Mesendoderm (in vitro differentiated cells): Measurements from ENCODE around the gene COASY.

Experiments used
- DNase-seq: peaks from one replicate; pipeline ENCODE4 v3.0.0; 2013
- H2AK5ac ChIP-seq: 2 replicates; pipeline ENCODE4 v1.6.1; 2013; ENCODE audit warnings: low read length, inconsistent platforms
- H2BK120ac ChIP-seq: 2 replicates; pipeline ENCODE4 v1.6.1; 2013; ENCODE audit warnings: low read depth, mild to moderate bottlenecking, low read length, moderate library complexity, mixed read lengths
- H2BK15ac ChIP-seq: replicated peaks from 2 replicates; pipeline ENCODE4 v1.6.1; 2013; ENCODE audit warnings: low read depth, mild to moderate bottlenecking, moderate library complexity
- H2BK5ac ChIP-seq: 2 replicates; pipeline ENCODE4 v1.6.1; 2013; ENCODE audit warnings: low read length, inconsistent platforms
- H3K18ac ChIP-seq: 2 replicates; pipeline ENCODE4 v1.6.1; 2013; ENCODE audit warnings: mild to moderate bottlenecking, low read length, mixed read lengths
- H3K23ac ChIP-seq: one replicate; pipeline ENCODE4 v1.6.1; 2013; ENCODE audit warnings: low read length
- H3K27ac ChIP-seq: 2 replicates; pipeline ENCODE4 v1.5.1; 2013; ENCODE audit warnings: low read depth, mild to moderate bottlenecking, inconsistent platforms, low read length, moderate library complexity
- H3K27me3 ChIP-seq: 2 replicates; pipeline ENCODE4 v1.6.1; 2013; ENCODE audit warnings: low read length, control low read depth, mild to moderate bottlenecking, inconsistent platforms; ENCODE audit not compliant: insufficient read depth, poor library complexity
- H3K36me3 ChIP-seq: 2 replicates; pipeline ENCODE4 v1.6.1; 2013; ENCODE audit warnings: low read length, inconsistent platforms; ENCODE audit not compliant: control insufficient read depth, insufficient read depth
- H3K4ac ChIP-seq: one replicate; pipeline ENCODE4 v1.6.1; 2013; ENCODE audit warnings: low read depth, mild to moderate bottlenecking, low read length, moderate library complexity
- H3K4me1 ChIP-seq: 2 replicates; pipeline ENCODE4 v1.6.1; 2013; ENCODE audit warnings: low read depth, low read length, inconsistent platforms; ENCODE audit not compliant: control insufficient read depth
- H3K4me2 ChIP-seq: 2 replicates; pipeline ENCODE4 v1.6.1; 2013; ENCODE audit warnings: low read length
- H3K4me3 ChIP-seq: 2 replicates; pipeline ENCODE4 v1.5.1; 2013; ENCODE audit warnings: mild to moderate bottlenecking, low read length
- H3K56ac ChIP-seq: one replicate; pipeline ENCODE4 v1.6.1; 2013; ENCODE audit warnings: low read length
- H3K79me1 ChIP-seq: 2 replicates; pipeline ENCODE4 v1.6.1; 2013; ENCODE audit warnings: low read length, inconsistent platforms
- H3K79me2 ChIP-seq: 2 replicates; pipeline ENCODE4 v1.6.1; 2013; ENCODE audit warnings: mild to moderate bottlenecking, low read length; ENCODE audit not compliant: control insufficient read depth, insufficient read depth
- H3K9ac ChIP-seq: 2 replicates; pipeline ENCODE4 v1.6.1; 2013; ENCODE audit warnings: low read length, inconsistent platforms
- H4K5ac ChIP-seq: one replicate; pipeline ENCODE4 v1.6.1; 2013; ENCODE audit warnings: low read length
- H4K8ac ChIP-seq: one replicate; pipeline ENCODE4 v1.6.1; 2013; ENCODE audit warnings: low read depth, mild to moderate bottlenecking, control low read depth, low read length, moderate library complexity
- WGBS: extraction: QIAGEN DNeasy Blood & Tissue Kit; methylation state at CpG from one replicate; pipeline ENCODE4 v1.1.7; 2013; ENCODE audit warnings: low lambda C conversion rate, missing lambda C conversion rate; ENCODE audit not compliant: insufficient coverage; ENCODE audit errors: extremely low coverage; 5-methylcytosine and 5-hydroxymethylcytosine counted together

The COASY gene

DNA sequence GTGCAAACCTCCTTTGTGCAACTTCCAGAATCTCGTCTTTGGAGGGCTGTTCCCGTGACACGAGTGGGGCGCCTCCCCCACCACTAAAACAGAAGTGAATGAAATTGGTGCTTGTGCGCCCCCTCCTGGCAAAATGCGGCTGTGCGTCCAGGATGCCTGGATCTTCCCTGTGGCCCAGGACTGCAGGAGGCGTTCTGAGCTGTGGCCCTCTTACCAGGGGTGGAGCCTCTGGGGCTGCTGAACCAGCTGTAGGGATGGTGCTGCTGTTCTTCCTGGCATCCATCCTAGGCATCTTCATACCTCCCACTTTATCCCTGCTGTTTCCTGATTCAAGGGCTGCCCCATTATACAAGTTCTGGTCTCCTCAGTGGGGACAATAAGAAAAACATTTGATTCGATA is 44.4 kb upstream of the COASY start:
- H2AK5ac ChIP-seq: no peak overlapping the region
- no peak overlapping the region for H3K4ac ChIP-seq
- no peaks in the 10 kb centered on the region for H3K79me2 ChIP-seq
- H3K4me1 ChIP-seq: peaks cover 6% of the 10 kb centered on the region
- H3K4me2 ChIP-seq: no peak overlapping the region
- H3K36me3 ChIP-seq: peaks cover 3% of the 10 kb centered on the region
- DNase-seq: peak; percentile 83
- H3K79me1 ChIP-seq: no peaks in the 10 kb centered on the region
- no peak overlapping the region for H4K8ac ChIP-seq
- H2BK15ac ChIP-seq: no peak overlapping the region
- no peak overlapping the region for H3K18ac ChIP-seq
- no peak overlapping the region for H3K56ac ChIP-seq
- H3K9ac ChIP-seq: no peak overlapping the region
- no peak overlapping the region for H4K5ac ChIP-seq
- H2BK120ac ChIP-seq: no peak overlapping the region
- WGBS: no CpG with 5 or more reads among the region's 9 CpGs
- no peak overlapping the region for H2BK5ac ChIP-seq
- no peak overlapping the region for H3K23ac ChIP-seq
- H3K27me3 ChIP-seq: no peaks in the 10 kb centered on the region
- H3K4me3 ChIP-seq: no peak overlapping the region
- H3K27ac ChIP-seq: no peak overlapping the region

DNA sequence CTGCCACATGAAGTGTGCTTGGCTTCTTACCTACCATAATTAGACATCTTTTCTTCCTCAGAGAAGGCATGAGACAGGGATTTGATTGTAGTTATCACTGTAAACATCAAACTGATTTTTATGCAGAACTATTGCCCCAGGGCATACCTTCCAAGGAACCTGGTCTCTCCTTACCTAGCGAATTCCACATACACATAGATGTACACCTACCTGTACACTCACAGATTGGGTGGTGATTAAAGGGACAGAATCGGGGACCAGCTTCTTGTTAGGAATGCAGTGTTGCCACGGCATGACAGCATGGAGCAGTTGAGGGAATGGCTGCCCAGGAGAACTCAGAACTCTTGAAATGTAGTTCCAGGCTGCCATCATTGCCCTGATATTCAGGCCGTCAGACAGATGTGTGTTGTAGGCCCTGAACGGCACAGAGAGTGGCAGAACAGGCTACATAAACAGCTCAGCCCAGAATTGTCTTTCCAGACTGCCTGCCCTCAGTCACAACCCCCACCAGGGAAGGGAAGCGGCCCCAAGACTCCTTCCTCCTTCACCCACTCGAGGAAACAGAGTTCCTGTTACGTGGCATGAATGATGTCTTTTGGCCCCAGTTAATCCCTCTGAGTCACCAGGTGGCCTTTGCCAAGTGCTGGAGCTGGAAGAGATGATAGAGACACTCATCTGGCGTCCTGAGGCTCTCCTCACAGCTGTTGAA is 43.7 kb upstream of the COASY start:
- H3K4me3 ChIP-seq: no peak overlapping the region

DNA sequence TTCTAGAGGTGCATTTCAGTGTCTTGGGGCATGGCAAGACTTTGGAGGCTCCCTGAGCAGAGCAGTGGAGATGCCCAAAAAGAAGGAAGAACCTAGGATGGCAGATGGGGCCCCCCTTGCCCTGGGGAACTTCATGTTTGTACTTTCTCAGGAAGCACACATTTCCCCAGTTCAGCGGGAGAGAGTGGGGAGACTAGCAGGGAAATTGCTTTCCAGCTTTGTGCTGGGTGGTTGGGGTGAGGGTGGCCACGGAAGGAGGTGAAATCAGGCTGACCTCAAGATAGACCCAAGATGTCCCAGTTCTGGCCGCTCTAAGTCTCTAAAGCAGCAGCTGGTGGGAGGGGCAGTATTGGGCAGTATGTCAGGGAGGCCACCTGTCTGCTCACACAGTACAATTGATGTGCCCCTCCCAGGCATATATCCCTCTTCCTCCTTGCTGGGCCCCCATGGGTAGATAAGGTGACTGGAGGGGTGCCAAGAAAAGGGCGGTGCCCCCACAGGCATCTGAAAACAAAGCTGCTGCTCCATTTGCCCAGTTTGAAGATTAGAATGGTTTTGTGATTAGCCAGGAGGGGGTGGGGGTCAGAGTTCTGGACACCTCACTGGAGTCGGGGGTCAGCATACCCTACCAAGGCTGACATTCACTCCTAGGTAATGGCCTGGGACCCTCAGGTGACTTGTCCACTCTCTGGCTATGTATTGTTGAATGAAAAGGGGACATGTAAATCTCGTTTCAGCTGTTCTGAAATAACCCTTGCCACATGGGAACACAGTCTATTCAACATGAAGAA is 43.0 kb upstream of the COASY start:
- Histone ChIP-seq H4K8ac (no peak overlapping the region), H4K5ac (no peak overlapping the region), H2BK5ac (no peak overlapping the region), H3K18ac (no peak overlapping the region), H3K79me2 (no peaks in the 10 kb centered on the region), H3K4me1 (peaks cover 6% of the 10 kb centered on the region), H3K27ac (peak overlapping the region; percentile 53), H2AK5ac (no peak overlapping the region), H3K36me3 (peaks cover 3% of the 10 kb centered on the region), H3K4me2 (no peak overlapping the region), H3K27me3 (no peaks in the 10 kb centered on the region), H3K4ac (no peak overlapping the region), H3K9ac (no peak overlapping the region), H3K4me3 (no peak overlapping the region), H2BK120ac (no peak overlapping the region), H2BK15ac (no peak overlapping the region), H3K23ac (no peak overlapping the region), H3K79me1 (no peaks in the 10 kb centered on the region), H3K56ac (no peak overlapping the region)
- no CpG with 5 or more reads among the region's 6 CpGs for WGBS
- DNase-seq: no peak

More for the DNA sequence above, 43.7 kb upstream of the COASY start:
- Histone ChIP-seq H2BK15ac (no peak overlapping the region), H3K4me1 (peaks cover 6% of the 10 kb centered on the region), H3K79me1 (no peaks in the 10 kb centered on the region), H3K9ac (no peak overlapping the region), H3K4me2 (no peak overlapping the region), H4K5ac (no peak overlapping the region), H3K4ac (no peak overlapping the region), H2AK5ac (no peak overlapping the region), H3K27me3 (no peaks in the 10 kb centered on the region), H3K56ac (no peak overlapping the region), H2BK5ac (no peak overlapping the region), H3K18ac (no peak overlapping the region), H3K23ac (no peak overlapping the region), H3K27ac (no peak overlapping the region), H4K8ac (no peak overlapping the region), H2BK120ac (no peak overlapping the region), H3K79me2 (no peaks in the 10 kb centered on the region), H3K36me3 (peaks cover 3% of the 10 kb centered on the region)
- no peak for DNase-seq
- no CpG with 5 or more reads among the region's 9 CpGs for WGBS

DNA sequence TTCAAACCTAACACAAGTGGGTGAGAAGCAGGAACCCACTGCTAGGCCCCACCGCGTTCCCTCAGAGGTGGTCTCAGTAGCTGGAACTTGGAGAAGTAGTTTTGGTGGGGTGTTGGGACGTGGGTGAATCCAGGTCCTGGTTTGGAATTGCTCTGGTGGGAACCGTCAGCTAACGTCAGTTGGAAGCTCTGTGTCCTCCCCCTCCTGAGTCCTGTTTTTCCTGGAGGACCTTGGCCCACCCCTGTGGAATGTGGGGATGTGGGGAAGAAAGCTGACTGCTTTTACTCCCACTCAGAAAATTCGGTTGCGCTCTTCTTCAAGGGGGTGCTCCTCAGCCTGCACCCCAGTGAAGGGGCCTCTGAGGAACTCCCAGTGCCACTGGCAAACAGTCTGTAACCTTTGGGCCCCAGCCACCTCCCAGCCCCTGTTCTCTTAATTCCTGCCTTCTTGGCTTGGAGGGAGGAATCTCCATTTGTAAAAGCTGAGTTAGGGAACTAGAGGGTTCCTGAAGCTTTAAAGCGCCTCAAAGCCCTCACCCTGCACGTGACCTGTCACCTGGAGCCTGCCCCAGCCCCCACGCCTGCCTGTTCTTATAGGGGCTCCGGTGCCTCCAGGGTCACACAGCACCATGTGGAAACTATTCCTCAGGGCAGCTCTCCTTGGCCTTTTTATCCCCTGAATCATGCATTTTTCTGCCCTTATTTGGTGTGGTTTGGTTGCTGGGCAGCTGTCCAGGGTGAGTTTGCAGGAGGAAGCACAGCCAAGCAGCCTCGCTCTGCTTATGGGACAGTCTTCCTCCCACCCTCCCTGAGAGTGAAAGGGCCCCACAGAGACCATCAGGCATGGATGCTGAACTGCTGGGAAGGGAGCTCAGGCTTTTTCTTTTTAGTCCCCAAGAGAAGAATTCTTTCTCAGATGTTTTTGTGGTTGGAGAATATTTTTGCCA is 42.1 kb upstream of the COASY start:
- H3K4me3 ChIP-seq: no peak overlapping the region
- peak overlapping the region; percentile 53 for H3K27ac ChIP-seq
- no peak overlapping the region for H3K23ac ChIP-seq
- H3K9ac ChIP-seq: no peak overlapping the region
- no CpG with 5 or more reads among the region's 12 CpGs for WGBS
- H3K27me3 ChIP-seq: no peaks in the 10 kb centered on the region
- no peak overlapping the region for H2BK5ac ChIP-seq
- no peak overlapping the region for H2BK15ac ChIP-seq
- DNase-seq: peak; percentile 95
- H3K4me1 ChIP-seq: peaks cover 6% of the 10 kb centered on the region
- no peak overlapping the region for H4K8ac ChIP-seq
- peaks cover 2% of the 10 kb centered on the region for H3K36me3 ChIP-seq
- H3K79me2 ChIP-seq: no peaks in the 10 kb centered on the region
- peak overlapping the region; percentile 13 for H2BK120ac ChIP-seq
- no peak overlapping the region for H2AK5ac ChIP-seq
- H3K4ac ChIP-seq: no peak overlapping the region
- no peak overlapping the region for H4K5ac ChIP-seq
- H3K79me1 ChIP-seq: no peaks in the 10 kb centered on the region
- no peak overlapping the region for H3K18ac ChIP-seq
- no peak overlapping the region for H3K4me2 ChIP-seq
- H3K56ac ChIP-seq: no peak overlapping the region

DNA sequence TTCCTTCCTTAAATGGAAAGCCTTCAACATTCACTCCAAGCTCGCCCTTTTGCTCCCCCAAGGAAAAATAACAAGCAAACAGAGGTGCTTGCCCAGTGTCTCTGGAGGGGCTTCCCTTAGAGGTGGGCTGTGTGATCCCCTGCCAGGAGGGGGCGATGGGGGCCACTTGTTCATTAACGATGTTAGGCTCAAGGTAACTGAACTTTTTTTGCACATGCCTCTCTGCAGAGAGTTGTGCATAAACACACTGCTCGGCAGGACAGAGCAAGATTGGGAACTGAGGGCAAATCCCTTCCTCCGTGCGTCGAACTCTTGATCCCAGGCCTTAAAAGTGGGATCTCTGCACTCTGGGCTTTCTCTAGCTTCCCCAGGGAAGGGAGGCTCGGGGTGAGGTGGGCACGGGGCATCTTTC is 41.4 kb upstream of the COASY start:
- H3K4me2 ChIP-seq: no peak overlapping the region
- no peak overlapping the region for H2BK5ac ChIP-seq
- WGBS: no CpG with 5 or more reads among the region's 9 CpGs
- H3K9ac ChIP-seq: no peak overlapping the region
- no peaks in the 10 kb centered on the region for H3K79me2 ChIP-seq
- no peaks in the 10 kb centered on the region for H3K27me3 ChIP-seq
- peak; percentile 43 for DNase-seq
- H3K27ac ChIP-seq: peak overlapping the region; percentile 47
- H4K5ac ChIP-seq: no peak overlapping the region
- no peak overlapping the region for H3K18ac ChIP-seq
- no peak overlapping the region for H3K56ac ChIP-seq
- no peak overlapping the region for H2BK15ac ChIP-seq
- no peak overlapping the region for H2AK5ac ChIP-seq
- peaks cover 6% of the 10 kb centered on the region for H3K4me1 ChIP-seq
- H3K4me3 ChIP-seq: no peak overlapping the region
- no peaks in the 10 kb centered on the region for H3K79me1 ChIP-seq
- no peak overlapping the region for H3K4ac ChIP-seq
- peaks cover 2% of the 10 kb centered on the region for H3K36me3 ChIP-seq
- H3K23ac ChIP-seq: no peak overlapping the region
- H4K8ac ChIP-seq: no peak overlapping the region
- H2BK120ac ChIP-seq: no peak overlapping the region
